K562 (cell line): ENCODE results near the gene DKKL1. TPM values are rescaled to one million over a fixed set of nuclear protein-coding genes. Genes with fewer than 3 reads are reported as not detected.

Experiments used
- CBX1 ChIP-seq: sonication (generic); IDR thresholded peaks from 2 replicates; pipeline ENCODE4 v1.6.1; 2016; ENCODE audit warnings: antibody characterized with exemption, low read depth, mild to moderate bottlenecking
- CREB1 ChIP-seq, 2 experiments: sonication (generic) in 1 of 2; formaldehyde crosslinking in 1 of 2; IDR thresholded peaks; 2 replicates each; pipeline versions ENCODE4 v1.6.1 to v1.8.0; 2012 to 2022; ENCODE audit warnings: inconsistent platforms in 1 of 2, mild to moderate bottlenecking in 1 of 2, missing genetic modification reagents in 1 of 2, moderate library complexity in 1 of 2
- CSDE1 ChIP-seq, 2 experiments: fragments of 450-650 bp; IDR thresholded peaks; 2 replicates each; pipeline ENCODE4 v1.6.1; 2016; ENCODE audit warnings: mild to moderate bottlenecking in 1 of 2
- EP300 ChIP-seq: IDR thresholded peaks from 2 replicates; pipeline ENCODE4 v1.6.1; 2012; ENCODE audit warnings: low read length, improper control_type of control experiment
- IRF2 ChIP-seq: sonication (generic); formaldehyde crosslinking; IDR thresholded peaks from 2 replicates; pipeline ENCODE4 v1.8.1; 2022; ENCODE audit warnings: mild to moderate bottlenecking, missing genetic modification reagents
- KDM1A ChIP-seq, 2 experiments: fragments of 450-650 bp; IDR thresholded peaks; 2 replicates each; pipeline ENCODE4 v1.6.1; 2016; ENCODE audit warnings: mild to moderate bottlenecking in 2 of 2
- L3MBTL2 ChIP-seq: fragments of 450-650 bp; IDR thresholded peaks from 2 replicates; pipeline ENCODE4 v1.6.1; 2016; ENCODE audit warnings: mild to moderate bottlenecking, moderate library complexity
- POLR2A ChIP-seq: fragments of 450-650 bp; conservative IDR thresholded peaks from 2 replicates; pipeline ENCODE4 v1.6.1; 2016
- RBM34 ChIP-seq: fragments of 200-400 bp; formaldehyde crosslinking; IDR thresholded peaks from 2 replicates; pipeline ENCODE4 v1.6.1; 2018; ENCODE audit warnings: low read length, borderline replicate concordance; ENCODE audit not compliant: insufficient read depth
- RFX1 ChIP-seq: fragments of 450-650 bp; IDR thresholded peaks from 2 replicates; pipeline ENCODE4 v1.6.1; 2016; ENCODE audit warnings: mild to moderate bottlenecking, moderate library complexity
- TBP ChIP-seq: optimal IDR thresholded peaks from 2 replicates; pipeline ENCODE3; 2011; ENCODE audit warnings: low read depth, low read length, improper control_type of control experiment
- TFE3 ChIP-seq: fragments of 450-650 bp; formaldehyde crosslinking; IDR thresholded peaks from 2 replicates; pipeline ENCODE4 v1.4.0; 2020; ENCODE audit warnings: mild to moderate bottlenecking, mixed read lengths
- ZKSCAN3 ChIP-seq: fragments of 250-450 bp; sonication (Bioruptor Pico); IDR thresholded peaks from 2 replicates; pipeline ENCODE4 v1.4.0; 2020
- ZNF277 ChIP-seq: fragments of 250-450 bp; sonication (Bioruptor Pico); IDR thresholded peaks from 2 replicates; pipeline ENCODE4 v1.8.0; 2022; ENCODE audit warnings: inconsistent platforms, mild to moderate bottlenecking, moderate library complexity, borderline replicate concordance
- ZNF280A ChIP-seq: fragments of 450-650 bp; IDR thresholded peaks from 2 replicates; pipeline ENCODE4 v1.6.1; 2018; ENCODE audit warnings: mild to moderate bottlenecking, low read depth; ENCODE audit not compliant: partially characterized antibody
- ZNF407 ChIP-seq: fragments of 450-650 bp; IDR thresholded peaks from 2 replicates; pipeline ENCODE4 v1.6.1; 2016; ENCODE audit warnings: low read depth
- ZNF717 ChIP-seq: fragments of 250-450 bp; sonication (Bioruptor Pico); IDR thresholded peaks from 2 replicates; pipeline ENCODE4 v1.5.0; 2021
- polyA plus RNA-seq, 8 experiments: library from polyadenylated mRNA; depleted of rRNA in 4 of 8; stranded (reverse) in 5 of 8; unstranded in 3 of 8; fragments of >200 nt; fragmentation: Nextera tagmentation in 2 of 8; fragmentation: Illumina TruSeq in 1 of 8; extraction: Ambion mirVana in 2 of 8; extraction: Trizol in 1 of 8; gene quantifications; 2 replicates each; pipeline versions ENCODE4 v1.2.1 to v1.2.3, GENCODE V29; 2011 to 2014; ENCODE audit warnings: inconsistent platforms in 1 of 8, missing spikeins in 1 of 8
- total RNA-seq, 7 experiments: library from RNA; depleted of rRNA in 6 of 7; stranded (reverse); fragments of >200 nt in 6 of 7; fragmentation: Illumina TruSeq in 2 of 7; extraction: Trizol in 2 of 7; gene quantifications; 2 replicates each; pipeline versions ENCODE4 v1.2.1 to v1.2.3, GENCODE V29; 2011 to 2021; ENCODE audit warnings: low replicate concordance in 1 of 7

Gene DKKL1
- total and polyA plus RNA-seq, 9 of the 15 experiments (the other 6 are each of a cell fraction or from before 2014, with no cell fraction given), result 0.15 to 1.7 (median 0.52) TPM

- peak in 1 of 2 experiments; percentile 8; a peak in 1 of 4 replicates for TF ChIP-seq KDM1A (IDR thresholded peaks at IDR 0.05)
- no peak for TF ChIP-seq CBX1
- no peak for TF ChIP-seq RFX1
- no peak for TF ChIP-seq CSDE1 (IDR thresholded peaks at IDR 0.05)
- TF ChIP-seq ZNF280A, result no peak
- no peak for TF ChIP-seq ZKSCAN3
- no peak for TF ChIP-seq TFE3 (CRISPR knock-in tag)
- no peak for TF ChIP-seq ZNF277 (CRISPR knock-in tag)
- peak; percentile 54 for TF ChIP-seq L3MBTL2
- TF ChIP-seq RBM34, result no peak
- TF ChIP-seq EP300, result no peak
- no peak for TF ChIP-seq IRF2 (CRISPR knock-in tag)
- no peak for TF ChIP-seq CREB1 (IDR thresholded peaks at IDR 0.05)
- TF ChIP-seq CREB1 (CRISPR knock-in tag; IDR thresholded peaks at IDR 0.05), result no peak
- TF ChIP-seq ZNF407, result no peak
- TF ChIP-seq TBP, result peak; percentile 28
- no peak; the same call in 1 of the 2 replicates for TF ChIP-seq POLR2A
- TF ChIP-seq ZNF717, result no peak
Observed at GRCh38 chr19:49335071-49335783, 28.4 kb upstream of the DKKL1 start, which contains the start of gene CD37 (continued).
